Measurements from ENCODE around the gene GRK7. TPM values are rescaled to one million over a fixed set of nuclear protein-coding genes. Genes with fewer than 3 reads are reported as not detected.

Gene GRK7
- total and polyA plus RNA-seq, 2 of the 13 experiments (the other 11 are each of a cell fraction or from before 2014, with no cell fraction given), result not detected

GRCh38 chr3:141738022-141738890 is 25.0 kb upstream of the GRK7 start, which contains the start of gene RNF7 (continued):
- TF ChIP-seq EZH2 (conservative IDR thresholded peaks at IDR 0.05; ENCODE audit: low read depth, low read length) (no peak), ZNF550 (CRISPR knock-in tag; IDR thresholded peaks at IDR 0.05; ENCODE audit: borderline replicate concordance) (no peak), CHCHD3 (CRISPR knock-in tag; IDR thresholded peaks at IDR 0.05) (no peak), ZNF138 (CRISPR knock-in tag; IDR thresholded peaks at IDR 0.05; ENCODE audit: low read depth) (no peak), SSRP1 (CRISPR knock-in tag; IDR thresholded peaks at IDR 0.05) (no peak), AKAP8 (CRISPR knock-in tag; IDR thresholded peaks at IDR 0.05) (no peak), ZNF574 (CRISPR knock-in tag; IDR thresholded peaks at IDR 0.05) (peak; percentile 97), ZNF782 (CRISPR knock-in tag; IDR thresholded peaks at IDR 0.05; ENCODE audit: borderline replicate concordance) (no peak), ZNF562 (CRISPR knock-in tag; IDR thresholded peaks at IDR 0.05; ENCODE audit: borderline replicate concordance) (no peak), ZFP41 (CRISPR knock-in tag; IDR thresholded peaks at IDR 0.05; ENCODE audit: borderline replicate concordance) (no peak), ATF7-NPFF (CRISPR knock-in tag; IDR thresholded peaks at IDR 0.05; ENCODE audit: low read depth) (peak; percentile 67; the same call in 1 of the 2 replicates), ZKSCAN5 (CRISPR knock-in tag; IDR thresholded peaks at IDR 0.05) (no peak), CAMTA2 (CRISPR knock-in tag; IDR thresholded peaks at IDR 0.05; ENCODE audit: borderline replicate concordance) (no peak), LCORL (IDR thresholded peaks at IDR 0.05) (no peak), LCORL (CRISPR knock-in tag; IDR thresholded peaks at IDR 0.05) (peak; percentile 39; the same call in 1 of the 2 replicates), ZNF883 (CRISPR knock-in tag; IDR thresholded peaks at IDR 0.05; ENCODE audit: not compliant biosample characterization) (peak; percentile 83), GTF2F1 (IDR thresholded peaks at IDR 0.05; ENCODE audit: low read length) (no peak), DMAP1 (CRISPR knock-in tag; IDR thresholded peaks at IDR 0.05) (peak; percentile 94), RBAK (CRISPR knock-in tag; IDR thresholded peaks at IDR 0.05) (no peak)
- TF ChIP-seq, protein P1, sequence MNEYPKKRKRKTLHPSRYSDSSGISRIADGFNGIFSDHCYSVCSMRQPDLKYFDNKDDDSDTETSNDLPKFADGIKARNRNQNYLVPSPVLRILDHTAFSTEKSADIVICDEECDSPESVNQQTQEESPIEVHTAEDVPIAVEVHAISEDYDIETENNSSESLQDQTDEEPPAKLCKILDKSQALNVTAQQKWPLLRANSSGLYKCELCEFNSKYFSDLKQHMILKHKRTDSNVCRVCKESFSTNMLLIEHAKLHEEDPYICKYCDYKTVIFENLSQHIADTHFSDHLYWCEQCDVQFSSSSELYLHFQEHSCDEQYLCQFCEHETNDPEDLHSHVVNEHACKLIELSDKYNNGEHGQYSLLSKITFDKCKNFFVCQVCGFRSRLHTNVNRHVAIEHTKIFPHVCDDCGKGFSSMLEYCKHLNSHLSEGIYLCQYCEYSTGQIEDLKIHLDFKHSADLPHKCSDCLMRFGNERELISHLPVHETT (CRISPR knock-in tag; conservative IDR thresholded peaks at IDR 0.05), result no peak; the same call in 1 of the 2 replicates
- TF ChIP-seq, protein P2, sequence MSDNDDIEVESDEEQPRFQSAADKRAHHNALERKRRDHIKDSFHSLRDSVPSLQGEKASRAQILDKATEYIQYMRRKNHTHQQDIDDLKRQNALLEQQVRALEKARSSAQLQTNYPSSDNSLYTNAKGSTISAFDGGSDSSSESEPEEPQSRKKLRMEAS (IDR thresholded peaks at IDR 0.05), result peak; percentile 71
- TF ChIP-seq, protein P3, sequence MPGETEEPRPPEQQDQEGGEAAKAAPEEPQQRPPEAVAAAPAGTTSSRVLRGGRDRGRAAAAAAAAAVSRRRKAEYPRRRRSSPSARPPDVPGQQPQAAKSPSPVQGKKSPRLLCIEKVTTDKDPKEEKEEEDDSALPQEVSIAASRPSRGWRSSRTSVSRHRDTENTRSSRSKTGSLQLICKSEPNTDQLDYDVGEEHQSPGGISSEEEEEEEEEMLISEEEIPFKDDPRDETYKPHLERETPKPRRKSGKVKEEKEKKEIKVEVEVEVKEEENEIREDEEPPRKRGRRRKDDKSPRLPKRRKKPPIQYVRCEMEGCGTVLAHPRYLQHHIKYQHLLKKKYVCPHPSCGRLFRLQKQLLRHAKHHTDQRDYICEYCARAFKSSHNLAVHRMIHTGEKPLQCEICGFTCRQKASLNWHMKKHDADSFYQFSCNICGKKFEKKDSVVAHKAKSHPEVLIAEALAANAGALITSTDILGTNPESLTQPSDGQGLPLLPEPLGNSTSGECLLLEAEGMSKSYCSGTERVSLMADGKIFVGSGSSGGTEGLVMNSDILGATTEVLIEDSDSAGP (CRISPR knock-in tag; IDR thresholded peaks at IDR 0.05; ENCODE audit: borderline replicate concordance), result peak; percentile 80; the same call in 1 of the 2 replicates
